Small intestine (tissue), 7 donors: Measurements from ENCODE around the gene PALLD. TPM values are rescaled to one million over a fixed set of nuclear protein-coding genes. Genes with fewer than 3 reads are reported as not detected.
"Not testable (repeated sequence)": the region's sequence is repeated elsewhere in the genome, so short reads cannot be mapped to it uniquely, and the experiment has no call there.

ENCODE experiments used
- DNase-seq, 2 donors: peaks; one replicate each; pipeline versions ENCODE4 v3.0.0 to v3.0.0-alpha.2; 2013
- FAIRE-seq: peaks from 2 replicates; lab custom pipeline; 2012; peaks lifted over from hg19 to GRCh38; lab: Jason Lieb, UNC
- H3K27ac ChIP-seq, 3 donors: one replicate each; pipeline ENCODE4 v1.5.1; 2013; ENCODE audit warnings: low read length in 2 of 3, mild to moderate bottlenecking in 2 of 3, control low read depth in 1 of 3, inconsistent platforms in 1 of 3, low read depth in 1 of 3, moderate library complexity in 1 of 3
- H3K27me3 ChIP-seq, 3 donors: one replicate each; pipeline ENCODE4 v1.6.1; 2013; ENCODE audit warnings: low read length in 3 of 3, inconsistent platforms in 1 of 3; ENCODE audit not compliant: control insufficient read depth in 3 of 3, insufficient read depth in 3 of 3
- H3K36me3 ChIP-seq, 3 donors: one replicate each; pipeline ENCODE4 v1.6.1; 2013; ENCODE audit warnings: low read length in 3 of 3, inconsistent platforms in 1 of 3, low read depth in 1 of 3, mild to moderate bottlenecking in 1 of 3, moderate library complexity in 1 of 3; ENCODE audit not compliant: control insufficient read depth in 3 of 3, insufficient read depth in 2 of 3
- H3K4me1 ChIP-seq, 3 donors: one replicate each; pipeline ENCODE4 v1.6.1; 2013; ENCODE audit warnings: low read length in 2 of 3, inconsistent platforms in 1 of 3, low read depth in 1 of 3, mild to moderate bottlenecking in 1 of 3, moderate library complexity in 1 of 3; ENCODE audit not compliant: control insufficient read depth in 3 of 3, insufficient read depth in 2 of 3
- H3K4me3 ChIP-seq, 3 donors: one replicate each; pipeline ENCODE4 v1.5.1; 2013; ENCODE audit warnings: low read length in 3 of 3, control low read depth in 1 of 3, inconsistent platforms in 1 of 3, low read depth in 1 of 3, mild to moderate bottlenecking in 1 of 3, moderate library complexity in 1 of 3
- H3K9me3 ChIP-seq, 2 donors: one replicate each; pipeline ENCODE4 v1.6.1; 2013; ENCODE audit warnings: low read depth in 1 of 2, low read length in 1 of 2; ENCODE audit not compliant: control insufficient read depth in 2 of 2, insufficient read depth in 1 of 2
- WGBS, 3 donors: extraction: QIAGEN DNeasy Blood & Tissue Kit; methylation state at CpG; one replicate each; pipeline ENCODE4 v1.1.7; 2013; 5-methylcytosine and 5-hydroxymethylcytosine counted together
- polyA plus RNA-seq, 4 donors: library from polyadenylated mRNA; stranded (reverse) in 3 of 4; unstranded in 1 of 4; fragments of 200-250 nt in 3 of 4; fragments of 120-200 nt in 1 of 4; gene quantifications; one replicate each; pipeline versions ENCODE4 v1.2.1 to v1.2.3, GENCODE V29; 2013
- donor health status: healthy with polysubstance abuse.
- donor health status: control.
- donor health status: control.
- donor health status: Bipolar disorder and iron deficiency.
- donor health status: healthy.

The PALLD gene
- polyA plus RNA-seq, 4 donors: 31.3 to 58.9 (median 38.0) TPM

DNA sequence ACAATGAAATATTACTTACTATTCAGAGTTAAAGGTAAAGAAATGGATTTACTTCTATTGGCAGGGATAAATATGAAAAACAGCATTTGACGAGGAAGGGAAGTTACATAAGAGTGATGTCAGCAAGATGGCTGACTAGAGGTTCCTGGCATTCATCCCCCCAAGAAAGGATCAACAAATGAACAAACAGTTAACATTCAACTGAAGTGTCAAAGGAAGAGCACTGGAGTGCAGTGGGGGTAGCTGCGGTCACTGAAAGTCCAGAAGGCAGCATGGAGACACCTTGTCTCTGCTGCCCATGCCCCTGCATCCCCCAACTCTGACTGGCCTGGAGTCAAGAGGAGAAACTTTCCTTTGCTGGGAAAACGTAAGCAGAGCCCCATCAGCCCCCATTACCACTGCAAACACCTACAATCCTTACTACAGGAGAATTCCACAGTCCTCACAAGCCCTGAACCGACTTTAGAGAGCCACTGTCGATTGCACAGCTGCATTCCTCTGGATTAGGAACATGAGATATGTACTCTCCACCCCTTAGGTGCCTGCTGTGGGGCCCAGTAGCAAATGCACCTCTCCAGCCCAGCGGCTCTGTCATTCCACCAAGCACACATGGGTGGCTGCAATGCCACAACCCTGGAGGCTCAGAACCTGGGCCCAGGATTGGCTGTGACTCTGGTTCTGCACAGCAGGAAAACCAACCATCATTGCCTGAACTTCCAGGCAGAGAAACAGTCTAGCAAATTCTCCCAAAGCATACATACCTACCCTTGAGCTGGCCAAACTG lies 433.8 kb downstream of the PALLD start:
- Histone ChIP-seq H3K27me3 (no peaks in the 10 kb centered on the region), H3K4me1 (no peaks in the 10 kb centered on the region), H3K4me3 (no peak overlapping the region), H3K27ac (no peak overlapping the region), H3K36me3 (peaks cover 4 to 16% (median 13%) of the 10 kb centered on the region in 3 donors), H3K9me3 (peaks cover 0 to 24% of the 10 kb centered on the region in 2 donors)
- DNase-seq (no peak), FAIRE-seq (no peak)
- 90 to 93% (median 91%) methylated on average over 6 of the region's 6 CpGs for WGBS, 3 donors

DNA sequence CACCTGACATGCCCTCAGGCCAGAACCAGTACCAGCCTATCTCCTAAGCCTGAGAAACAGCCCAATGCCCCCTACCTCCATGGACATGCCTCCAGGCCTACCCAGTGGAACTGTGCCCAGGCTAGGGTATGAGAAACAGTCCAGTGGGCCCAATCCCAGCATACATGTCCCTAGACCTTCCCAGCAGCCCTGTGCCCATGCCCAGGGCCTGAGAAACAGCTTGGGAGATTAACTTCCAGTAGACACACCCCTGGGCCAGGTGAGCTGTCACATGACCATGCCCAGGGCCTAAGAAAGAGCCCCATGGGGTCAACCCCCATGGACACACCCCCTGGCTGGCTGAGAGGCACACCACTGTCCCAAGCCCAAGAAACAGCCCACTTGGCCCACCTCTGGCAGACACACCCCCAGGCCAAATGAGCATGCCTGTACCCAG lies 434.4 kb downstream of the PALLD start:
- Histone ChIP-seq H3K27me3 (no peaks in the 10 kb centered on the region), H3K36me3 (peaks cover under 1 to 13% (median 12%) of the 10 kb centered on the region in 3 donors), H3K4me1 (no peaks in the 10 kb centered on the region), H3K4me3 (no peak overlapping the region), H3K27ac (no peak overlapping the region), H3K9me3 (peaks cover 0 to 28% of the 10 kb centered on the region in 2 donors)
- no peak for DNase-seq
- FAIRE-seq: no peak

DNA sequence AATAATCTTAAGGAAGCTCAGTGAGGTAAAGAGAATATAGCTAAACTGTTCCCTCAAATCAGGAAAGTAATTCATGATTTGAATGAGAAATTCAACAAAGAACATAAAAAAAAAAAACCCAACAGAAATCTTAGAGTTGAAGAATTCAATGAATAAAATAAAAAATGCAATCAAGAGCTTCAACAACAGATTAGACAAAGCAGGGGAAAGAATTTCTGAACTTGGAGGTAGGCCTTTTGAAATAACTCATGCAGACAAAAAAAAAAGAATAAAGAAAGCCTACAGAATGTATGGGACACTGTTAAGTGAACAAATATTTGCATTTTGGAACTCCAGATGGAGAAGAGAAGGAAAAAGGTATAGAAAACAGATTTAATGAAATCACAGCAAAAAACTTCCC lies 435.3 kb downstream of the PALLD start:
- Histone ChIP-seq H3K4me1 (no peaks in the 10 kb centered on the region), H3K36me3 (peaks cover 0 to 12% (median 9%) of the 10 kb centered on the region in 3 donors), H3K9me3 (peaks cover 0 to 28% of the 10 kb centered on the region in 2 donors), H3K4me3 (no peak overlapping the region), H3K27ac (no peak overlapping the region), H3K27me3 (no peaks in the 10 kb centered on the region)
- no peak for DNase-seq
- FAIRE-seq: no peak

DNA sequence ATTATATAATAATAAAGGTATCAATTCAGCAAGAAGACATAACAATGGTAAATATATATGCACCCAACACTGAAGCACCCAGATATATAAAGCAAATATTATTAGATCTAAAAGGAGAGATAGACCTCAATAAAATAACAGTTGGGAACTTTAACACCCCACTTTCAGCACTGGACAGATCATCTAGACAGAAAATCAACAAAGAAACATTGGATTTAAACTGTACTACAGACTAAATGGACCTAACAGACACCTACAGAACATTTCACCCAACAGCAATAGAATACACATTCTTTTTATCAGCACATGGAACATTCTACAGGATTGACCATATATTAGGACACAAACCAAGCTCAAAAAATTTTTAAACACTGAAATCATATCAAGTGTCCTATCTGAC lies 436.6 kb downstream of the PALLD start:
- FAIRE-seq (no peak), DNase-seq (no peak)
- H3K4me1 ChIP-seq: no peaks in the 10 kb centered on the region
- peaks cover 0 to 28% of the 10 kb centered on the region in 2 donors for H3K9me3 ChIP-seq
- no peak overlapping the region for H3K27ac ChIP-seq
- H3K36me3 ChIP-seq: peaks cover 0 to 10% (median 7%) of the 10 kb centered on the region in 3 donors
- no peak overlapping the region for H3K4me3 ChIP-seq
- H3K27me3 ChIP-seq: no peaks in the 10 kb centered on the region

DNA sequence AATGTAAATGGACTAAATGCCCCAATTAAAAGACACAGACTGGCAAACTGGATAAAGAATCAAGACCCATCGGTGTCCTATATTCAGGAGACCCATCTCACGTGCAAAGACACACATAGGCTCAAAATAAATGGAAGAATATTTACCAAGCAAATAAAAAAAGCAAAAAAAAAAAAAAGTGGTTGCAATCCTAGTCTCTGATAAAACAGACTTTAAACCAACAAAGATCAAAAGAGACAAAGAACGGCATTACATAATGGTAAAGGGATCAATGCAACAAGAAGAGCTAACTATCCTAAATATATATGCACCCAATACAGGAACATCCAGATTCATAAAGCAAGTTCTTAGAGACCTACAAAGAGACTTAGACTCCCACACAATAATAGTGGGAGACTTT lies 440.6 kb downstream of the PALLD start:
- H3K36me3 ChIP-seq, FAIRE-seq, H3K27ac ChIP-seq, H3K27me3 ChIP-seq, H3K4me3 ChIP-seq, DNase-seq, H3K4me1 ChIP-seq: not testable (repeated sequence)
- 95 to 96% (median 96%) methylated on average over 3 of the region's 3 CpGs for WGBS, 3 donors
- peaks cover 0 to 17% of the 10 kb centered on the region in 2 donors for H3K9me3 ChIP-seq

DNA sequence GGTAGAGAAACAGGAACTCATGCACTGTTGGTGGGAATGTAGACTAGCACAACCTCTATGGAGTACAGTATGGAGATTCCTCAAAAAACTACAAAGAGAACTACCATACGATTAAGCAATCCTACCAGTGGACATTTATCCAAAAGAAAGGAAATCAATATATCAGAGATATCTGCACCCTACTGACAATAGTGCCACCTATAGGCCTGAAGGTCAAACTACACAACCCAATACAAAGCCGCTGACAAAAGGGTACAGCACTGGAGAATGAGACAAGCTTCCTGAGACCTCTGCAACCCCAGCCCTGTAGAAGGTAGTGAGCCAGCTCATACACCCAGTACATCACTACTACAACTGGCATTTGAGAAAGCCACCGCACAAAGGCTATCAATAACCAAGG lies 446.1 kb downstream of the PALLD start:
- 89 to 97% (median 91%) methylated on average over 3 of the region's 3 CpGs for WGBS, 3 donors
- Histone ChIP-seq H3K36me3 (no peaks in the 10 kb centered on the region), H3K4me3 (no peak overlapping the region), H3K27me3 (no peaks in the 10 kb centered on the region), H3K4me1 (no peaks in the 10 kb centered on the region), H3K27ac (no peak overlapping the region), H3K9me3 (peaks cover 0 to 3% of the 10 kb centered on the region in 2 donors)
- DNase-seq (no peak), FAIRE-seq (no peak)

DNA sequence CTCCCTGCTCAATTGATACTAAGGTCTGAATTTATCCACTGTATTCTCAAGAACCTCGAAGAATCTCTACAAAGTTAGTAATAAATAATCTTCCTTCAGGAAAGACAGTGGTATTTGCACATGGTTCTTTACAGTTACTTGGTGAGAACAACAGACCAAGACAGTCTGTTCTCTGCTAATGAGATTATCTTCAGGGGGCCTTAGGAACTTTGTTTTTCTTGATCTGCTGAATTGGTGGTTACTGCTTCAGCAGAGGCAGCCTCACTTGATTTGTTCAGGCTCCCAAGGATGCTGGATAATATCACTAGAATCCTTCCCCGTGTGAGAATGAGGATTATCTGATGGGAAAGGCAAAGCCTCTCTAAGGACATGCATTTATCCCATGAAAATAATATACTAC lies 448.4 kb downstream of the PALLD start:
- Histone ChIP-seq H3K27me3 (no peaks in the 10 kb centered on the region), H3K27ac (no peak overlapping the region), H3K4me3 (no peak overlapping the region), H3K36me3 (no peaks in the 10 kb centered on the region), H3K4me1 (no peaks in the 10 kb centered on the region), H3K9me3 (peaks cover 0 to 3% of the 10 kb centered on the region in 2 donors)
- DNase-seq (no peak), FAIRE-seq (no peak)
- 68 to 78% (median 76%) methylated on average over 2 of the region's 2 CpGs for WGBS, 3 donors

DNA sequence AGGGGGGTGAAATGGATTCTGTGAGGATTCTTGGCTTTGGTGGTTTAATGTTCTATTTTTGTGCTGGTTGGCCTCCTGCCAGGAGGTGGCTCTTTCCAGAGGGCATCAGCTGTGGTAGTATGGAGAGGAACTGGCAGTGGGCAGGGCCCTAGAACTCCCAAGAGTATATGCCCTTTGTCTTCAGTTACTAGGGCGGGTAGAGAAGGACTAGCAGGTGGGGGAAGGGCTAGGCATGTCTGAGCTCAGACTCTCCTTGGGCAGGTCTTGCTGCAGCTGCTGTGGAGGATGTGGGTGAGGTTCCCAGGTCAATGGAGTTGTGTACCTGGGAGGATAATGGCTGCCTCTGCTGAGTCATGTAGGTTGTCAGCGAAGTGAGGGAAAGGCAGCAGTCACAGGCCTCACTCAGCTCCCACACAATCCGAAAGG lies 456.0 kb downstream of the PALLD start:
- not testable (repeated sequence) for H3K27me3 ChIP-seq, H3K27ac ChIP-seq, H3K4me3 ChIP-seq, FAIRE-seq, H3K36me3 ChIP-seq, H3K4me1 ChIP-seq
- WGBS, 3 donors: 79 to 85% (median 79%) methylated on average over 3 of the region's 3 CpGs
- peaks cover 0 to 13% of the 10 kb centered on the region in 2 donors for H3K9me3 ChIP-seq
- peak in 1 of 2 donors; percentile 72 for DNase-seq
